GM12864 (cell line): ENCODE results near the gene APOL3.
"Not testable (repeated sequence)": the region's sequence is repeated elsewhere in the genome, so short reads cannot be mapped to it uniquely, and the experiment has no call there.

ENCODE experiments used
- DNase-seq: peaks from one replicate; pipeline ENCODE4 v3.0.0-alpha.2; 2011; ENCODE audit warnings: low read depth
- H3K4me3 ChIP-seq: 2 replicates; pipeline ENCODE4 v1.5.1; 2011; ENCODE audit warnings: mild to moderate bottlenecking, low read depth, low read length, control low read depth
- CTCF ChIP-seq: IDR thresholded peaks from 2 replicates; pipeline ENCODE4 v1.5.1; 2011; ENCODE audit warnings: low read depth, mild to moderate bottlenecking, moderate library complexity, low read length, control low read depth, inconsistent platforms; ENCODE audit errors: missing control alignments

APOL3 gene

DNA sequence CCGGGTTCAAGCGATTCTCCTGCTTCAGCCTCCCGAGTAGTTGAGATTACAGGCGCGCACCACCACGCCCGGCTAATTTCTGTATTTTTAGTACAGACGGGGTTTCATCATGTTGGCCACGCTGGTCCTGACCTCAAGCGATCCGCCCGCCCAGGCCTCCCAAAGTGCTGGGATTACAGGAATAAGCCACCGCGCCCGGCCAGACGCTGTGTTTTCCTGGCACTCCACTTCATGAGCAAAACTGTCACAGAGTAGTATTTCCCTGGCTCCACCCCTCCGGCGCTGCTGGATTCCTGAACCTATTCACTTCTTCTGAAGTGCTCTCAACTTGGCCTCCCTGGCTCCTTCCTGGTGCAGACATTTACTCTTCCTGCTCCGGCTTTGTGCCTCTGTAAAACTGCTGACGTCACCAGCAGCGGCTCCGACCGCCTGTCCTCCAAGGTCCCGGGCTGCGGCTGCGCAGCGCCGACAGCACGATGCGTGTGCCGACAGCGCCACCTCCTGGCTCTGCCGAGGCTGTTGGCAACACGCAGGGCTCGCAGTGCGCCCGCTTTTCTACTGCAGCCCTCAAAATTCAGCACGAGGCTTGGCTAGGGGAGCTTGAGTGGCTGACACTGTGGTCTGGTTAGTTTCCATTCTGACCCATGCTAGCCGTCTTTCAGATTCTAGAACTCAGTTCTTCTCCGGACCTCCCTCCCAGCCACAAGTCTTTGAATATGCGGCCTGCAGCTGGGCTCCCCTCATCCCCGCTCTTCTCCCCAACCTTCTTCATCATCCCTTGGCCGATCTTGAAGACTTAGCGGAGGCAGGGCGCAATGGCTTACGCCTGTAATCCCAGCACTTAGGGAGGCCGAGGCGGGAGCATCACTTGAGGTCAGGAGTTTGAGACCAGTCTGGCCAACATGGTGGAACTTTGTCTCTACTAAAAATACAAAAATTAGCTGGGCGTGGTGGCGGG, 36.6 kb downstream of the APOL3 start:
- peak overlapping the region; percentile 8; the same call in 1 of the 2 replicates for H3K4me3 ChIP-seq
- peak; percentile 61 for DNase-seq
- TF ChIP-seq CTCF: peak; percentile 97

DNA sequence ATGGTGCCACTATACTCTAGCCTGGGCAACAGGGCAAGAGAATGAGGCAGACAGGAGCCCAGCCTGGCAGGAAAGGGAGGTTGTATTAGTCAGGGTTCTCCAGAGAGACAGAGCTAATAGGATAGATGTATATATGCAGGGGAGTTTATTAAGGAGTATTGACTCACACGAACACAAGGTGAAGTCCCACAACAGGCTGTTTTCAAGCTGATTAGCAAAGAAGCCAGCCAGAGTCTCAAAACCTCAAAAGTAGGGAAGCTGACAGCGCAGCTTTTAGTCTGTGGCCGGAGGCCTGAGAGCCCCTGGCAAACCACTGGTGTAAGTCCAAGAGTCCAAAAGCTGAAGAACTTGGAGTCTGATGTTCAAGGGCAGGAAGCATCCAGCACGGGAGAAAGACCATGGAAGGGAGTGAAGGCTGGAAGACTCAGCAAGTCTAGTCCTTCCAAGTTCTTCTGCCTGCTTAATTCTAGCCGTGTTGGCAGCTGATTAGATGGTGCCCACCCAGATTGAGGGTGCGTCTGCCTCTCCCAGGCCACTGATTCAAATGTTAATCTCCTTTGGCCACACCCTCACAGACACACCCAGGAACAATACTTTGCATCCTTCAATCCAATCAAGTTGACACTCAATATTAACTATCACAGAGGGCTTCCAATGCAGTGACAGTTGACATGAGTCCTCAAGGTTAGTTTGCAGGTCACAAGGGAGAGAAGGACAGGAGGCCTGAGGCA, 39.8 kb downstream of the APOL3 start:
- not testable (repeated sequence) for DNase-seq, H3K4me3 ChIP-seq

DNA sequence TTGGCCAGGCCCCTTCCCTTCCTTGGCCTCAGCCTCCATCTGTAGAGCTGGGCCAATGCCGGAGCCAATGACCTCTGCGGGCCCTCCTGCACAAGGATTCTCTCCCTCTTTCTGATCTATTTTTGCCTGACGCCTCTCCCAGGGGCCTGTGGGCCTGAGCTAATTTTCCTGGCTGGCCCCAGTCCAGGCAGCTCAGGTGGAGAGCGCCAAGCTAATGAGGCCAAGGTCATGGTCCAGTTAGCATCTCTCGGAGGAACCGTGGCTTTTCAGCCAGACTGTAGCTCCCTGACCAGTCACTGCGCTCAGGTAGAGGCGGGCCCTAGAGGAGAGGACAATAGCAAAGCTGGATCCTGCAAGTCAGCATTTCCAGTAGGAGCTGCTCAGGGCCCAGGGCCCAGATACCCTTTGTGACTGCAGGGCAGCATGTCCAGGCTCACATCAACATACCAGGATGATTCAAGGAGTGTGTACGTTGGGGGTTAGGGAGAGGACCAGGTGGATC, 43.5 kb downstream of the APOL3 start:
- no peak for TF ChIP-seq CTCF
- no peak for DNase-seq
- no peak overlapping the region for H3K4me3 ChIP-seq

- no peak for DNase-seq
- TF ChIP-seq CTCF: no peak
- no peak overlapping the region for H3K4me3 ChIP-seq
These were observed 44.4 kb downstream of the APOL3 start for GRCh38 chr22:36116127-36116526.

- no peak for TF ChIP-seq CTCF
- no peak overlapping the region for H3K4me3 ChIP-seq
- DNase-seq: no peak
These were observed 47.4 kb downstream of the APOL3 start for GRCh38 chr22:36113121-36113520.

- no peak for DNase-seq
- no peak overlapping the region for H3K4me3 ChIP-seq
- TF ChIP-seq CTCF: no peak
These were observed 49.2 kb downstream of the APOL3 start for GRCh38 chr22:36111316-36111715.

GRCh38 chr22:36110306-36110881, 50.2 kb downstream of the APOL3 start:
- H3K4me3 ChIP-seq: no peak overlapping the region
- no peak for DNase-seq
- TF ChIP-seq CTCF: no peak
